Measurements from ENCODE around the gene FNBP1L. TPM values are rescaled to one million over a fixed set of nuclear protein-coding genes. Genes with fewer than 3 reads are reported as not detected.

Gene FNBP1L
- total and polyA plus RNA-seq, 9 donors, result 32.7 to 64.1 (median 47.8) TPM

DNA sequence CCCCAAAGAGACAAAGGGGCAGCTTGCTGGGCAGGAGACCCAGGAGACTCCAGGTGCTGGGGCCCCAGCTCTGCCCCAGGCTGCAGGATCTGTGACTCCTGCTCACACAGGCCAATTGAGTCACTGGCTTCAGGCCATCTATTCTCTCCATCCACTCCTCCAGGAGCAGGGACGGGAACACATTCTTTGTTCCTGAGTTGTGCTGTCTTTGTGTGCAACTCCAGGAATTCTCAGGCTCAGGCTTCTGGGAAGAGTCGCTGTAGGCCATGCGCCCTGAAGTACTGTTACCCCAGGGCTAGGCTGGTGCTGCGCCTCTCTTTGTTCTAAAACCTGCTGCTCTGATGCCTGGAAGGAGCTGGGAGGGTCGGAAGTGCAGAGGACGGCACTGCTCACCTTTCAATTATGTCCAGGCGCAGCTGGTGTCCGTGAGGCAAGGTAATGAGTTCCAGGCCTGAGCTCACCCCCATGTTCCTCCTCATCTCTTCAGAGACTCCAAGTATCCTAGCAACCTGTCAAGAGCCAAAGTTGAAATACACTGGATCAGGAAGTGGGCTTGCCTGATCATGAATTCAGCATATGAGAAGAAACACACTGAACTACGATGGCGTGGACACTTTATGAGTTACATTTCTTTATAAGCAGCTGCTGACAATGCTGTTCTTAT lies 127.8 kb downstream of the FNBP1L start:
- Histone ChIP-seq H3K27me3 (ENCODE audit: control insufficient read depth, insufficient read depth, low read length) (no peaks in the 10 kb centered on the region), H3K36me3 (ENCODE audit: control insufficient read depth, insufficient read depth, low read length) (peaks cover 52% of the 10 kb centered on the region), H3K27ac (ENCODE audit: low read length) (peak overlapping the region; percentile 76), H3K4me3 (ENCODE audit: low read length) (no peak overlapping the region), H3K4me1 (ENCODE audit: control insufficient read depth, insufficient read depth, low read length) (peaks cover 43% of the 10 kb centered on the region), H3K9me3 (replicated peaks; ENCODE audit: control insufficient read depth, low read depth, low read length) (no peaks in the 10 kb centered on the region)
- WGBS (ENCODE audit: insufficient coverage), result 41% methylated on average over 8 of the region's 10 CpGs
- peak; percentile 92 for DNase-seq

DNA sequence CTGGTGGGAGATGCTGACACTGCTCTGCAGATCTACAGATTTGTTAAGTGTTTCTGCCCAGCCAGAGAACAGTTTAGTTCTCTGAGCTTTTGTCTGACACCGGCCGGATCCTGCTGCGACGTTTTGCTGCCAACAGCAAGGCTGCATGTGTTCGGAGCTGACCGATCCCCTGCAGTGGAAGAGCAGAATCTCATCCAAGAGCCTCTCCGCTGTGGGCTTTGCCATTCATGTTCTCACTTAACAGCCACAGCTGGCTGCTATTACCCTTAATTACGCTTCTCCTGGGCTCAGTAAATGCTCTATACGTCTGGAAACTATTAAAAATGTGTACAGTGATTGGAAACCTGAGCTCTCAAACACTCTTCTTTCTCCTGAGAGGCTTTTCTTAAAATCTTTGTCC lies 128.4 kb downstream of the FNBP1L start:
- H3K27ac ChIP-seq (ENCODE audit: low read length), result peak overlapping the region; percentile 76
- H3K9me3 ChIP-seq (replicated peaks; ENCODE audit: control insufficient read depth, low read depth, low read length), result no peaks in the 10 kb centered on the region
- no peaks in the 10 kb centered on the region for H3K27me3 ChIP-seq (ENCODE audit: control insufficient read depth, insufficient read depth, low read length)
- peaks cover 43% of the 10 kb centered on the region for H3K4me1 ChIP-seq (ENCODE audit: control insufficient read depth, insufficient read depth, low read length)
- H3K36me3 ChIP-seq (ENCODE audit: control insufficient read depth, insufficient read depth, low read length), result peaks cover 52% of the 10 kb centered on the region
- peak; percentile 97 for DNase-seq
- 8% methylated on average over 6 of the region's 9 CpGs for WGBS (ENCODE audit: insufficient coverage)
- H3K4me3 ChIP-seq (ENCODE audit: low read length), result no peak overlapping the region

DNA sequence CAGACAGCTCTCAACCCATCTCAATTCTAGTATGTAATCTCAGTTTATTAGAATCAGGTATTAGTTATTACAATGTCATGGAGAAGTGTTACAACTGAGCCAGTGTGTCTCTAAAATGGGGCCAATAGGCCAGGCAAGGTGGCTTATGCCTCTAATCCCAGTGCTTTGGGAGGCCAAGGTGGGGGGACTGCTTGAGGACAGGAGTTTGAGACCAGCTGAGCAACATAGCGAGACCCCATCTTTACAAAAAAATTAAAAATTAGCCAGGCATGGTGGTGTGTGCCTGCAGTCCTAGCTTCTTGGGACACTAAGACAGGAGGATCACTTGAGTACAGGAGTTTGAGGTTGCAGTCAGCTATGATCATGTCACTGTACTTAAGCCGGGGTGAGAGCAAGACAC lies 128.8 kb downstream of the FNBP1L start:
- no peak overlapping the region for H3K4me3 ChIP-seq (ENCODE audit: low read length)
- peaks cover 52% of the 10 kb centered on the region for H3K36me3 ChIP-seq (ENCODE audit: control insufficient read depth, insufficient read depth, low read length)
- no peak for DNase-seq
- H3K27ac ChIP-seq (ENCODE audit: low read length), result peak overlapping the region; percentile 76
- no peaks in the 10 kb centered on the region for H3K9me3 ChIP-seq (replicated peaks; ENCODE audit: control insufficient read depth, low read depth, low read length)
- H3K27me3 ChIP-seq (ENCODE audit: control insufficient read depth, insufficient read depth, low read length), result no peaks in the 10 kb centered on the region
- 100% methylated on average over 1 of the region's 2 CpGs for WGBS (ENCODE audit: insufficient coverage)
- H3K4me1 ChIP-seq (ENCODE audit: control insufficient read depth, insufficient read depth, low read length), result peaks cover 43% of the 10 kb centered on the region

DNA sequence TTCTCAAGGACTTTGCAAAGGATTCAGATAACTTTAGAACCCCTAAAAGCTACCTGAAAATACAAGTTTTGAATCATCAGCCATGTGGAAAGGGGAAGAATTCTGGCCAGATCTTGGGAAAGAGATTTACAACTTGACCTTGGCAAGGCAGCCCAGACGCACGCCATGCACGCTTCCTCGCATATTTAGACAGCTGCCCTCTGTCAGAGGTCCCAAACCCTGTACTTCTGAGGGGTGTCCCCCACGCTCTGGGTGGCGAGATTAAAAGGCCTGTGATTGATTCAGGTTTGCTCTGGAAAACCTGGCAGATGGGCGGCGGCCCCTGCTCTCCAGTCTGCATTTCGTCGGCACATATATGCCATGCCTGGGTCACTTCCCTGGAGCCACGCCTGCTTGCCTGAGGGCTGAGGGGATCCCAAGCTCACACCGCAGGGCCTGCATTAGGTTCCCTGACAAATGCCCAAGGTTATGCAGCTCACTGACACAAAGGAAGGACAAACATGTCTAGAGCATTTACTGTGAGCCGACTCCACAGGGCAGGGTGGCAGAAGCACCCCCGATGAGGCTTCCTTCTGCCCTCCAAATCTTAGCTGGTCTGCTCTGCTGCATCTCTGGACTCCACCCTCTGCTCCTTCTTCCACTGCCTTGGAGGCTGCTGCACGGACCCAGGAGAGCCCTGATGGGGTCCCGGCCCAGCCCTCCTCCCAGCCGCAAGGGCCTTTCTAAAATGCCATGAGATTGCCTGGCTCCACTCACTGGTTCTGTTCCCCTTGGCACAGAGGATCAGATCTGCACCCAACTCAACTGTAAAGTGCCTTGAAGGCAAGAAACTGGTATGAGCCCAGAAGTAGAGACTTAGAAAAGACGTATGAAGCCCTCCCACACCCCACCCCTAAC lies 129.9 kb downstream of the FNBP1L start:
- no peaks in the 10 kb centered on the region for H3K9me3 ChIP-seq (replicated peaks; ENCODE audit: control insufficient read depth, low read depth, low read length)
- no peak overlapping the region for H3K27ac ChIP-seq (ENCODE audit: low read length)
- no peak for DNase-seq
- peaks cover 48% of the 10 kb centered on the region for H3K4me1 ChIP-seq (ENCODE audit: control insufficient read depth, insufficient read depth, low read length)
- WGBS (ENCODE audit: insufficient coverage), result 81% methylated on average over 17 of the region's 18 CpGs
- no peak overlapping the region for H3K4me3 ChIP-seq (ENCODE audit: low read length)
- H3K36me3 ChIP-seq (ENCODE audit: control insufficient read depth, insufficient read depth, low read length), result peaks cover 52% of the 10 kb centered on the region
- no peaks in the 10 kb centered on the region for H3K27me3 ChIP-seq (ENCODE audit: control insufficient read depth, insufficient read depth, low read length)

DNA sequence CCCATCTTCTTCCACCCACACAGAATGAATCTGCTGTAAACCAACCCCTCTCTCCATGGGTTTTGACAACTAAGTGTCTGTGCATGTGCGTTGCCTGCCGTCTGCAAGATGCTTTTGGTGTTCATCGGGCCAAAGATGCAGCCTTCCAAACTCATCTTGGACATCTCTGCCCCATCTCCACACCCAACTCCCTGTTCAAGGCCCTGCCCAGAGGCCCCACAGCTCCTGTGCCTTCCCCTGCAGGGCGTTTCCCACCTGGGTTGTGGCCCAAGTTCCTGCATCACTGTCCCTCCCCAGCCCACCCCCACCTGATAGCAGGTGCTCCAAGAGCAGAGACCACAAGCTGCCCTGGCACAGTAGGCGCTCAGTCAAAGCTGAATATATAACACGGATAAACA lies 130.5 kb downstream of the FNBP1L start:
- no peak for DNase-seq
- peaks cover 51% of the 10 kb centered on the region for H3K4me1 ChIP-seq (ENCODE audit: control insufficient read depth, insufficient read depth, low read length)
- no peaks in the 10 kb centered on the region for H3K9me3 ChIP-seq (replicated peaks; ENCODE audit: control insufficient read depth, low read depth, low read length)
- WGBS (ENCODE audit: insufficient coverage), result 68% methylated on average over 4 of the region's 6 CpGs
- H3K36me3 ChIP-seq (ENCODE audit: control insufficient read depth, insufficient read depth, low read length), result peaks cover 52% of the 10 kb centered on the region
- H3K27ac ChIP-seq (ENCODE audit: low read length), result no peak overlapping the region
- no peaks in the 10 kb centered on the region for H3K27me3 ChIP-seq (ENCODE audit: control insufficient read depth, insufficient read depth, low read length)
- H3K4me3 ChIP-seq (ENCODE audit: low read length), result no peak overlapping the region

DNA sequence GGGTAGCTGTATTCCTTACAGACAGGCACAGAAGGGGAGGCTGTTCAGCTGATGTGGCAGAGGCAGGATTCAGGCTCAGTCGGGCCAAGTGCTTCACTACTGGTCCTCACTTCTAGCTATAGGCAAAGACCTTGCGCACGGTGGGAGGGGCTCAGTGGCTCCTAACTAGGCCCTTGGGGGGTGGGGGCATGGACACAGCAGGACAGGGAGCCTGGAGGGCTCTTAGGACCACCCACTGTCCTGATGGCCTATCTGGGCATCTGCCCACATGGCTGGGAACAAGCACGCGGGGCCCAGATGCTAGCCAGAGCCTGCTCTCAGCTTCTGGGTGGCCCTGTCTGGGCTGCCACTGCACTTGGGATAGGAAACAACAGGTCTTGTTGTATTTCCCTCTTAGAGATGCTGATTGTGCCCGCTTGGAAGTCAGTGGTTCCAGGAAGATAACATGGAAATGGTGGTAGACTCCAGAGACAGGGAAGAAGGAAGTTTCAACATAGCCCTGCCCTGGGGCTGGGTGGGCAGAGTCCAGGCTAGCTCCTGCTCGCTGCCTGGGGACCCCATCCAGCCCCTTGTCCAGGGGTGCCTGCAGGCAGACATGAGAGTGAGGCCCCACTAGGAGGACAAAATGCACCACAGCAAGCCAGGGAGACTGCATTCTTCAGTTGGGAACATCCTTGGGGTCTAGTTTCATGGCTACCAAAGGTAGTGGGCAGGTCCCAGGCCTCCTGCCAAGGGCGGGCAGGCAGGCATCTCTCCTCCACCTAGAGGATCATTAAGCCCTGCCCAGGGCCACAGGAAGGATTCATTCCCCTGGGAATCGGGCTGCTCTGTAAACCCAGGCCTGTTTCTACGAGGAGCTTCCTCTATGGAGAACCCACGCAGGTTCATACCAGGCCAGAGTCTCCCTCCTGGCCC lies 131.2 kb downstream of the FNBP1L start:
- 94% methylated on average over 9 of the region's 11 CpGs for WGBS (ENCODE audit: insufficient coverage)
- Histone ChIP-seq H3K27ac (ENCODE audit: low read length) (no peak overlapping the region), H3K4me3 (ENCODE audit: low read length) (no peak overlapping the region), H3K36me3 (ENCODE audit: control insufficient read depth, insufficient read depth, low read length) (peaks cover 53% of the 10 kb centered on the region), H3K4me1 (ENCODE audit: control insufficient read depth, insufficient read depth, low read length) (peaks cover 57% of the 10 kb centered on the region), H3K27me3 (ENCODE audit: control insufficient read depth, insufficient read depth, low read length) (no peaks in the 10 kb centered on the region), H3K9me3 (replicated peaks; ENCODE audit: control insufficient read depth, low read depth, low read length) (no peaks in the 10 kb centered on the region)
- DNase-seq, result no peak

DNA sequence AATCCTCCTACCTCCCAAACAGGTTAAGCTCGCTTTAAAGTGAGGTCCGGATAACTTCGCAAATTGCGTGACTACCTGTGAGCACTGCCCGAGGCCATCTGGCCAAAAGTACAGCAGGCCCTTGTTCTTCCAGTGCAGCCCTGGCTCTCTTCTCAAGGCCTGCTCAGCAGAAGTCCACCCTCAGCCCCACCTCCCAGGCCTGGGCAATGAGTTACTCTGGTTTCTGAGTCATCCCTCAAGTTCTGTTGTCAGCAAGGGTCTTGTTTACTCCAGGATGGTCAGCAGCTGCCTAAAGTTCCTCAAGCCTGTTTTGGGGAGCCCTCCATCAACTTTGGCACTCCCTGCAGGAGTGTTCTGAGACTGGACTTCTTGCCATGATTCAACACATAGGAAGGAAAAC lies 132.0 kb downstream of the FNBP1L start:
- H3K4me1 ChIP-seq (ENCODE audit: control insufficient read depth, insufficient read depth, low read length), result peaks cover 57% of the 10 kb centered on the region
- H3K27ac ChIP-seq (ENCODE audit: low read length), result no peak overlapping the region
- no peak for DNase-seq
- no peaks in the 10 kb centered on the region for H3K27me3 ChIP-seq (ENCODE audit: control insufficient read depth, insufficient read depth, low read length)
- WGBS (ENCODE audit: insufficient coverage), result 92% methylated on average over 5 of the region's 5 CpGs
- peaks cover 49% of the 10 kb centered on the region for H3K36me3 ChIP-seq (ENCODE audit: control insufficient read depth, insufficient read depth, low read length)
- no peak overlapping the region for H3K4me3 ChIP-seq (ENCODE audit: low read length)
- no peaks in the 10 kb centered on the region for H3K9me3 ChIP-seq (replicated peaks; ENCODE audit: control insufficient read depth, low read depth, low read length)

DNA sequence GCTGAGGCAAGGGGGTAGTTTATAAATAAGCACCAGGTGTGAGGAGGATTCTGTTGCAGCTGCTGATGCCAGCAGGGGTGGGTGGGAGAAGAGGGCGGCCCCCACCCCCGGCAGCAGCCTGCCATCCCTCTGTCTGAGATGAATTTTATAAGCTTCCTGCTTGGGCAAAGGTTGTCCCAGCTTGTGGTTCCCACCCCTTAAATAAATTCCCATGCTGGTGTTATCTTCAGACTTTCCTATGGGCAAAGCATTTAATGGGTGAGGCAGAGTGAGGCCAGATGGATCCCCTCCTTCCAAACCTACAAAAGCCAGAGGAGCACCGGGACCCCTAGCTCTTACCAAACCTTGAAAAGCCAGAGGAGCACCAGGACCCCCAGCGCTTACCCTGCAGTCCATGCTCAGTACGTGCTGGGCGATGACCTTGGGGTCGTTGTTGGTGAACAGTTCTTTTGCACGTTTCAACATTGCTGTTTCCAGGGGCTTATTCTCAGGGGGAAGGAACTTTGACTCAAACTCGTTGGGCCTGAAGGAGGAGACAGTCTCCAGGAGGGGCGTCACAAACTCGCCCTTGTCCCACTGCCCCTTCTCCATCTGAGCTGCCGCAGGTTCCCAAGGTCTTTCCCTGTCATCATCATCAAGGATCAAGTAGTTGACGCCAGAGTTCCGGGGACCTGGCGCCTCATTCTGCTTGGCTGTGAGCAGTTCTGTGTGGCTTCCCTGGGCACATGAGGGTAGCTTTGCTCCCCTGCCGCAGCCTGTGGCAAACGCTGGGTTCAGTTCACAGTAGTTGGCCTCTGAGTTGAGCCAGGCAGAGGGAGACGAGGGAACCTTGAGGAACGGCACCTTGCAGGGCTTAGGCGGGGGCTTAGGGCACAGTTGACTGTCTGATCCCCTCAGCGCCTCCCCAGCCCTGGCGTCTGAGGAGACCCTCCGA lies 134.3 kb downstream of the FNBP1L start:
- 90% methylated on average over 19 of the region's 23 CpGs for WGBS (ENCODE audit: insufficient coverage)
- Histone ChIP-seq H3K27ac (ENCODE audit: low read length) (no peak overlapping the region), H3K4me3 (ENCODE audit: low read length) (no peak overlapping the region), H3K27me3 (ENCODE audit: control insufficient read depth, insufficient read depth, low read length) (no peaks in the 10 kb centered on the region), H3K4me1 (ENCODE audit: control insufficient read depth, insufficient read depth, low read length) (peaks cover 45% of the 10 kb centered on the region), H3K36me3 (ENCODE audit: control insufficient read depth, insufficient read depth, low read length) (peaks cover 41% of the 10 kb centered on the region), H3K9me3 (replicated peaks; ENCODE audit: control insufficient read depth, low read depth, low read length) (no peaks in the 10 kb centered on the region)
- DNase-seq, result no peak

DNA sequence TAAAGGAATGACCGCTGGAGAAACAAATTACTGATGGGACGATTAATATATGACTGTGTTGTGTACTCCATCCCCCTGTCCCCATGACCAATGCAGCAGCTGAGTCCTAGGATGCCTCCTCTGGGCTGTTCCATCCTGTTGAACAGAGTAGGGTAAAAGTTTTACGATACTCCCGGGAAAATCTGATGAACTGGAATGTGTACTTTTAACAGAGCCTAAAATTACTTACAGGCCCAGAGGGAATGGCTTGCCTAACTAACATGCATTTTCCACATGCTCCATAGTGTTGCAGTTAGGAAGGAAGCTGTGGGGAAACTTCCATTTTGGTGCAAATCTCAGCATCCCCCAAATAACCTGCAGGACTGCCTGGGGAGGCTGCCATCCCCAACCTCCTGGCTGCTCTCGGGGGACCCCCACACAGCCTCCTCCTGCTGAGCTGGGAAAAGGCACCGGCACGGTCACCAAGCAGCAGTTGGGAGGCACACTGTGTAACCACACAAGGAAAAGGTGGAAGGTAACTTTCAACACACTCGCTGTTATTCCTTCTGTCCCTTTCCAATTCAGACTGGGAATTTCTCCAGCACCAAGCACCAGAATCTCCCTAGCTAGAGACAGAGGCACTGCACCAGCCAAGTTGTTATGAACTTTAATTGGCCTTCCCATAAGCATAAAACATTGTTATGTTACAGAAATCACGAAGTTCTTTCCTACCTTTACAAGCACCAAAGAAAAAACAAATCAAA lies 136.5 kb downstream of the FNBP1L start:
- H3K4me1 ChIP-seq (ENCODE audit: control insufficient read depth, insufficient read depth, low read length), result peaks cover 45% of the 10 kb centered on the region
- no peak overlapping the region for H3K4me3 ChIP-seq (ENCODE audit: low read length)
- peak overlapping the region; percentile 78 for H3K27ac ChIP-seq (ENCODE audit: low read length)
- no peaks in the 10 kb centered on the region for H3K27me3 ChIP-seq (ENCODE audit: control insufficient read depth, insufficient read depth, low read length)
- 18% methylated on average over 4 of the region's 9 CpGs for WGBS (ENCODE audit: insufficient coverage)
- DNase-seq, result peak; percentile 91
- H3K9me3 ChIP-seq (replicated peaks; ENCODE audit: control insufficient read depth, low read depth, low read length), result no peaks in the 10 kb centered on the region
- H3K36me3 ChIP-seq (ENCODE audit: control insufficient read depth, insufficient read depth, low read length), result peaks cover 51% of the 10 kb centered on the region
